K562 (cell line): ENCODE measurements around the gene ELOVL1. TPM values are rescaled to one million over a fixed set of nuclear protein-coding genes. Genes with fewer than 3 reads are reported as not detected.
"Not testable (repeated sequence)": the region's sequence is repeated elsewhere in the genome, so short reads cannot be mapped to it uniquely, and the experiment has no call there.

ENCODE experiments used
- ATAC-seq: fragments of 200-7000 bp; cut with Tn5 transposase; 3 replicates; pipeline ENCODE4 v1.9.1; 2020; ENCODE audit warnings: moderate library complexity
- BruUV-seq: library from RNA; stranded (reverse); fragments of 400-500 nt; replicated peaks from 2 replicates; lab custom pipeline; 2021; lab: Mats Ljungman, UMichigan
- CTCF ChIA-PET: fragments of 300-600 bp; formaldehyde crosslinking; extraction: SDS; loops from one replicate; lab custom pipeline; 2021; ENCODE audit warnings: low intra/inter-chr PET ratio; lab: Yijun Ruan, JAX
- POLR2A ChIA-PET: fragments of 300-600, 350-650 bp; sonication (Branson Sonifier 250); formaldehyde crosslinking; extraction: SDS; loops from one replicate; lab custom pipeline; 2021; ENCODE audit warnings: antibody characterized with exemption, inconsistent platforms; lab: Yijun Ruan, JAX
- DNase-seq, 4 experiments: peaks; one replicate each; pipeline versions ENCODE4 v3.0.0 to v3.0.0-alpha.2; 2011 to 2018; ENCODE audit warnings: low spot score in 3 of 4, mixed read lengths in 3 of 4; ENCODE audit errors: extremely low read depth in 1 of 4
- FAIRE-seq: peaks from 2 replicates; lab custom pipeline; 2011; peaks lifted over from hg19 to GRCh38; lab: Jason Lieb, UNC
- H2AFZ ChIP-seq: 2 replicates; pipeline ENCODE4 v1.6.0; 2011; ENCODE audit warnings: low read depth, low read length, control low read depth, inconsistent platforms
- H3K27ac ChIP-seq: fragments of 200-600 bp; 3 replicates; pipeline ENCODE4 v1.8.0; 2011; ENCODE audit warnings: low read depth, mild to moderate bottlenecking, control low read depth, inconsistent platforms, low read length, moderate library complexity, mixed read lengths; ENCODE audit errors: extremely low read depth
- H3K27me3 ChIP-seq, 2 experiments: fragments of 300-600 bp in 1 of 2; 2 replicates in 1 of 2; 3 replicates in 1 of 2; pipeline versions ENCODE4 v1.6.0 to v1.8.0; 2011; ENCODE audit warnings: inconsistent platforms in 2 of 2, low read length in 2 of 2, mild to moderate bottlenecking in 1 of 2, mixed read lengths in 1 of 2, moderate library complexity in 1 of 2; ENCODE audit not compliant: control insufficient read depth in 2 of 2, insufficient read depth in 2 of 2
- H3K36me3 ChIP-seq: fragments of 300-600 bp; 3 replicates; pipeline ENCODE4 v1.8.0; 2011; ENCODE audit warnings: mild to moderate bottlenecking, low read length, inconsistent platforms; ENCODE audit not compliant: control insufficient read depth, insufficient read depth
- H3K4me1 ChIP-seq, 2 experiments: fragments of 200-600 bp in 1 of 2; replicated peaks in 1 of 2; 2 replicates in 1 of 2; 3 replicates in 1 of 2; pipeline versions ENCODE4 v1.5.1 to v1.8.0; 2011; ENCODE audit warnings: inconsistent platforms in 2 of 2, low read length in 2 of 2, mild to moderate bottlenecking in 1 of 2, mixed read lengths in 1 of 2, moderate library complexity in 1 of 2; ENCODE audit not compliant: control insufficient read depth in 2 of 2, insufficient read depth in 2 of 2
- H3K4me2 ChIP-seq: 2 replicates; pipeline ENCODE4 v1.6.1; 2011; ENCODE audit warnings: low read length, control low read depth, inconsistent platforms, mixed read lengths; ENCODE audit not compliant: insufficient read depth
- H3K4me3 ChIP-seq: fragments of 200-600 bp; sonication (generic), shearing (Covaris generic); 2 replicates; pipeline ENCODE4 v1.5.1; 2016; ENCODE audit warnings: control low read depth, inconsistent platforms
- H3K79me2 ChIP-seq: fragments of 200-600 bp; 3 replicates; pipeline ENCODE4 v1.8.0; 2011; ENCODE audit warnings: low read length, inconsistent platforms; ENCODE audit not compliant: control insufficient read depth, insufficient read depth
- H3K9ac ChIP-seq, 2 experiments: 2 replicates each; pipeline versions ENCODE4 v1.6.0 to v1.6.1; 2011; ENCODE audit warnings: low read depth in 2 of 2, low read length in 2 of 2, control low read depth in 1 of 2, inconsistent platforms in 1 of 2, mild to moderate bottlenecking in 1 of 2, mixed read lengths in 1 of 2; ENCODE audit not compliant: insufficient read depth in 1 of 2
- H3K9me1 ChIP-seq: one replicate; pipeline ENCODE4 v1.6.0; 2011; ENCODE audit warnings: inconsistent platforms, mild to moderate bottlenecking, low read length, moderate library complexity; ENCODE audit not compliant: control insufficient read depth, insufficient read depth
- H3K9me3 ChIP-seq: replicated peaks from 2 replicates; pipeline ENCODE4 v1.5.1; 2011; ENCODE audit warnings: low read depth, low read length, inconsistent platforms; ENCODE audit not compliant: control insufficient read depth, insufficient read depth
- H4K20me1 ChIP-seq: replicated peaks from 2 replicates; pipeline ENCODE4 v1.6.1; 2011; ENCODE audit warnings: low read length, inconsistent platforms, mixed read lengths; ENCODE audit not compliant: control insufficient read depth, insufficient read depth
- BCOR ChIP-seq: fragments of 450-650 bp; IDR thresholded peaks from 2 replicates; pipeline ENCODE4 v1.6.1; 2016
- CREM ChIP-seq: IDR thresholded peaks from 2 replicates; pipeline ENCODE4 v1.6.1; 2014; ENCODE audit warnings: antibody characterized with exemption, low read depth
- KDM1A ChIP-seq, 2 experiments: fragments of 450-650 bp; IDR thresholded peaks; 2 replicates each; pipeline ENCODE4 v1.6.1; 2016; ENCODE audit warnings: mild to moderate bottlenecking in 2 of 2
- MEF2A ChIP-seq: IDR thresholded peaks from 2 replicates; pipeline ENCODE4 v1.6.1; 2011; ENCODE audit warnings: low read depth, mild to moderate bottlenecking, low read length, moderate library complexity; ENCODE audit not compliant: control insufficient read depth
- NR3C1 ChIP-seq: sonication (generic); formaldehyde crosslinking; IDR thresholded peaks from 2 replicates; pipeline ENCODE4 v1.8.1; 2022; ENCODE audit warnings: missing genetic modification reagents
- PHF20 ChIP-seq: fragments of 450-650 bp; IDR thresholded peaks from 2 replicates; pipeline ENCODE4 v1.6.1; 2018; ENCODE audit not compliant: partially characterized antibody
- PYGO2 ChIP-seq: fragments of 450-650 bp; IDR thresholded peaks from 2 replicates; pipeline ENCODE4 v1.6.1; 2016; ENCODE audit warnings: mild to moderate bottlenecking, missing genetic modification characterization, moderate library complexity, missing compliant biosample characterization
- YY1 ChIP-seq, 3 experiments: IDR thresholded peaks; 2 replicates each; pipeline ENCODE4 v1.6.1; 2011; ENCODE audit warnings: low read length in 2 of 3, mild to moderate bottlenecking in 2 of 3, moderate library complexity in 2 of 3, borderline replicate concordance in 1 of 3, control low read depth in 1 of 3, low read depth in 1 of 3; ENCODE audit not compliant: insufficient read depth in 3 of 3, insufficient replicate concordance in 2 of 3, control insufficient read depth in 1 of 3, insufficient read length in 1 of 3; ENCODE audit errors: extremely low read depth in 1 of 3
- ZNF146 ChIP-seq: IDR thresholded peaks from one replicate; pipeline ENCODE4 v1.6.1; 2018; ENCODE audit warnings: missing compliant biosample characterization; ENCODE audit not compliant: unreplicated experiment
- ZNF232 ChIP-seq: sonication (generic); formaldehyde crosslinking; IDR thresholded peaks from 2 replicates; pipeline ENCODE4 v1.8.0; 2022; ENCODE audit warnings: mild to moderate bottlenecking, missing genetic modification reagents
- ZNF3 ChIP-seq: fragments of 250-450 bp; sonication (Bioruptor Pico); IDR thresholded peaks from 2 replicates; pipeline ENCODE4 v1.5.0; 2021; ENCODE audit warnings: mild to moderate bottlenecking, moderate library complexity
- ZSCAN29 ChIP-seq: fragments of 450-650 bp; IDR thresholded peaks from 2 replicates; pipeline ENCODE4 v1.6.1; 2017
- WGBS: fragments of 100-300 bp; shearing (Covaris generic); methylation state at CpG from one replicate; pipeline ENCODE4 v1.1.6; 2016; ENCODE audit warnings: low coverage, mixed read lengths; ENCODE audit not compliant: insufficient coverage; ENCODE audit errors: missing lambda C conversion rate; 5-methylcytosine and 5-hydroxymethylcytosine counted together
- in situ Hi-C: fragments of 300-500 bp; cut with MboI; formaldehyde crosslinking; loops from 4 replicates; pipeline ENCODE4 v1.15.0; 2018; ENCODE audit warnings: inconsistent platforms, mixed read lengths
- intact Hi-C: fragments of 100-400 bp; cut with micrococcal nuclease; formaldehyde crosslinking; loops from 2 replicates; pipeline ENCODE4 v1.14.2; 2022
- polyA plus RNA-seq, 8 experiments: library from polyadenylated mRNA; depleted of rRNA in 4 of 8; stranded (reverse) in 5 of 8; unstranded in 3 of 8; fragments of >200 nt; fragmentation: Nextera tagmentation in 2 of 8; fragmentation: Illumina TruSeq in 1 of 8; extraction: Ambion mirVana in 2 of 8; extraction: Trizol in 1 of 8; gene quantifications; 2 replicates each; pipeline versions ENCODE4 v1.2.1 to v1.2.3, GENCODE V29; 2011 to 2014; ENCODE audit warnings: inconsistent platforms in 1 of 8, missing spikeins in 1 of 8
- total RNA-seq, 7 experiments: library from RNA; depleted of rRNA in 6 of 7; stranded (reverse); fragments of >200 nt in 6 of 7; fragmentation: Illumina TruSeq in 2 of 7; extraction: Trizol in 2 of 7; gene quantifications; 2 replicates each; pipeline versions ENCODE4 v1.2.1 to v1.2.3, GENCODE V29; 2011 to 2021; ENCODE audit warnings: low replicate concordance in 1 of 7

The ELOVL1 gene
- total and polyA plus RNA-seq, 9 of the 15 experiments (the other 6 are each of a cell fraction or from before 2014, with no cell fraction given) = 51.0 to 157 (median 70.3) TPM

- no peak for TF ChIP-seq YY1 (IDR thresholded peaks at IDR 0.05; ENCODE audit: borderline replicate concordance in 1 of 3, control insufficient read depth in 1 of 3, extremely low read depth in 1 of 3, insufficient read depth in 3 of 3, insufficient read length in 1 of 3, insufficient replicate concordance in 2 of 3, low read depth in 1 of 3, low read length in 2 of 3)
- no peak for TF ChIP-seq NR3C1
- TF ChIP-seq CREM = no peak
- no peak for TF ChIP-seq PHF20
- TF ChIP-seq MEF2A = peak; percentile 87
- TF ChIP-seq PYGO2 (tag) = no peak
- TF ChIP-seq ZSCAN29 = no peak
- TF ChIP-seq ZNF232 (CRISPR knock-in tag) = no peak
Measured at GRCh38 chr1:43414634-43415223, 46.9 kb upstream of the ELOVL1 start (continued).

GRCh38 chr1:43413426-43413825 lies 45.6 kb upstream of the ELOVL1 start:
- in situ Hi-C loops = loop anchor here (5.0 to 10.0 kb wide), 2 partner anchors 186 to 509 kb away; no protein-coding TSS in a partner anchor
- H4K20me1 ChIP-seq, H2AFZ ChIP-seq, ATAC-seq, H3K27me3 ChIP-seq, H3K4me3 ChIP-seq, intact Hi-C loops, FAIRE-seq, H3K4me1 ChIP-seq, H3K27ac ChIP-seq, H3K9me3 ChIP-seq, H3K4me2 ChIP-seq, DNase-seq, H3K9ac ChIP-seq, BruUV-seq, H3K9me1 ChIP-seq, H3K79me2 ChIP-seq: not testable (repeated sequence)
- ChIA-PET POLR2A (interaction anchor here (0.6 to 1.7 kb wide), 3 partner anchors 50 to 188 kb away, joined by 3 read pairs; no protein-coding TSS in a partner anchor), CTCF (interaction anchor here (4.4 kb wide), 1 partner anchor 184 kb away, joined by 63 read pairs; no protein-coding TSS in a partner anchor)
- 75% methylated on average over 1 of the region's 1 CpG for WGBS
- TF ChIP-seq ZNF3 (CRISPR knock-in tag) = 0 out of 2 replicates have a peak, but pooled peaks have one; percentile 25
- TF ChIP-seq ZNF146 (CRISPR knock-in tag) = peak; percentile 71
- TF ChIP-seq KDM1A (IDR thresholded peaks at IDR 0.05) = 0 out of 4 replicates have a peak, but pooled peaks of 1 of the 2 experiments have one; percentile 29
- 0 out of 2 replicates have a peak, but pooled peaks have one; percentile 46 for TF ChIP-seq BCOR
- H3K36me3 ChIP-seq = peaks cover 15% of the 10 kb centered on the region; the same call in 2 of the 3 replicates
